Measurements from ENCODE around the gene ERC1.

The ERC1 gene

DNA sequence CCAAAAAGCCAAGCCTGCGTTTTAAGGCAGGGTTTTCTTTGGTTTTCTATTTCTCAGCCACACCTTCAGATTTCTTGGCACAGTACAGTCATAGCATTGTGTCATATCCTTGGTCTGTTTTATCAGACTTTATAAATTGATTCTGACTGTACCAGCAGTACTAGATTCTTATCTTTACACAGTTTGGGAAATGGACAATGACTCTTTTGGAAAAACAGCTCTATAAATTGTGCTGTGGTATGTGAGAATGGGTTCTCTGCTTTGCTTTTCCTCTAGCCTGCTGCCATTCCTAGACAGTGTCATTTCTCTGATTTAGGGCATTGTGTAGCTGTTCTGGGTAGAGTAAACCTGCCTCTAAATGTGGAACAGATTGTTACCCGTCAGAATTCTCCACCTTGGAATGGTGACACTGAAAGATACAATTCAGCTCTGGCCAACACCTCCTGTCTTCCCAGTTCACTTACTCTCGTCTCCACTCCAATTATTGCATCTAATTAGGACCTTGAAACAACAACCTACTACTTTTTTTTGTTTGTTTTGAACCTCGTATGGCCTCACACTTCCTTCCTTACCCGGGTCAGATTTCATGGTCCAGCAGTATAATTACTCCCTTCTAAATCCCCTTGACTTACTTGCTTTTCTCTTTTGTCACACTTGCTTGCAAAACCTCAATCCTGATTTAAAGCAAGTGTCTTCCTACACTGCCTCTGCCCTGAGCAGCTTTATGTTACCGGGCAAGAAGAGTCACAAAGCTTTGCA, 226.3 kb downstream of the ERC1 start (continued):
- TF ChIP-seq GFI1B (tag by site-specific recombination; IDR thresholded peaks at IDR 0.05) (0 out of 2 replicates have a peak, but pooled peaks have one; percentile 27), ZNF692 (tag by site-specific recombination; IDR thresholded peaks at IDR 0.05) (peak; percentile 52; the same call in 1 of the 2 replicates), GLIS2 (tag by site-specific recombination; IDR thresholded peaks at IDR 0.05) (no peak), ZNF623 (tag by site-specific recombination; IDR thresholded peaks at IDR 0.05) (no peak), ZNF596 (tag by site-specific recombination; IDR thresholded peaks at IDR 0.05) (no peak), SP7 (tag by site-specific recombination; IDR thresholded peaks at IDR 0.05) (peak; percentile 100), ZBTB17 (tag by site-specific recombination; IDR thresholded peaks at IDR 0.05) (peak; percentile 56; the same call in 1 of the 2 replicates), ZNF792 (tag by site-specific recombination; IDR thresholded peaks at IDR 0.05) (no peak), TSHZ1 (tag by site-specific recombination; IDR thresholded peaks at IDR 0.05; ENCODE audit: borderline replicate concordance) (peak; percentile 67; the same call in 1 of the 2 replicates), ZNF530 (tag by site-specific recombination; IDR thresholded peaks at IDR 0.05; ENCODE audit: low read depth) (no peak), ZNF394 (tag by site-specific recombination; IDR thresholded peaks at IDR 0.05; ENCODE audit: borderline replicate concordance) (peak; percentile 62), ZFHX2 (tag by site-specific recombination; conservative IDR thresholded peaks at IDR 0.05) (no peak), ZNF341 (tag by site-specific recombination; IDR thresholded peaks at IDR 0.05; ENCODE audit: low read depth) (peak; percentile 59), ZNF558 (tag by site-specific recombination; IDR thresholded peaks at IDR 0.05) (peak; percentile 31; the same call in 1 of the 2 replicates), IKZF3 (tag by site-specific recombination; IDR thresholded peaks at IDR 0.05) (peak; percentile 76), ZNF76 (tag by site-specific recombination; IDR thresholded peaks at IDR 0.05; ENCODE audit: borderline replicate concordance, low read depth) (no peak), ZFP37 (tag by site-specific recombination; IDR thresholded peaks at IDR 0.05) (no peak), ZNF132 (tag by site-specific recombination; IDR thresholded peaks at IDR 0.05; ENCODE audit: borderline replicate concordance) (no peak), ZNF585B (tag by site-specific recombination; IDR thresholded peaks at IDR 0.05) (no peak), SETDB1 (IDR thresholded peaks at IDR 0.05; ENCODE audit: insufficient read length, low read length) (no peak), ZNF514 (tag by site-specific recombination; IDR thresholded peaks at IDR 0.05) (no peak), WT1 (tag by site-specific recombination; IDR thresholded peaks at IDR 0.05) (peak; percentile 98), ZSCAN23 (tag by site-specific recombination; IDR thresholded peaks at IDR 0.05) (peak; percentile 49; the same call in 1 of the 2 replicates), ZNF214 (tag by site-specific recombination; IDR thresholded peaks at IDR 0.05; ENCODE audit: borderline replicate concordance) (no peak), ZNF664 (tag by site-specific recombination; IDR thresholded peaks at IDR 0.05) (no peak), ZNF362 (tag by site-specific recombination; IDR thresholded peaks at IDR 0.05) (peak; percentile 88)
- TF ChIP-seq, protein P1, sequence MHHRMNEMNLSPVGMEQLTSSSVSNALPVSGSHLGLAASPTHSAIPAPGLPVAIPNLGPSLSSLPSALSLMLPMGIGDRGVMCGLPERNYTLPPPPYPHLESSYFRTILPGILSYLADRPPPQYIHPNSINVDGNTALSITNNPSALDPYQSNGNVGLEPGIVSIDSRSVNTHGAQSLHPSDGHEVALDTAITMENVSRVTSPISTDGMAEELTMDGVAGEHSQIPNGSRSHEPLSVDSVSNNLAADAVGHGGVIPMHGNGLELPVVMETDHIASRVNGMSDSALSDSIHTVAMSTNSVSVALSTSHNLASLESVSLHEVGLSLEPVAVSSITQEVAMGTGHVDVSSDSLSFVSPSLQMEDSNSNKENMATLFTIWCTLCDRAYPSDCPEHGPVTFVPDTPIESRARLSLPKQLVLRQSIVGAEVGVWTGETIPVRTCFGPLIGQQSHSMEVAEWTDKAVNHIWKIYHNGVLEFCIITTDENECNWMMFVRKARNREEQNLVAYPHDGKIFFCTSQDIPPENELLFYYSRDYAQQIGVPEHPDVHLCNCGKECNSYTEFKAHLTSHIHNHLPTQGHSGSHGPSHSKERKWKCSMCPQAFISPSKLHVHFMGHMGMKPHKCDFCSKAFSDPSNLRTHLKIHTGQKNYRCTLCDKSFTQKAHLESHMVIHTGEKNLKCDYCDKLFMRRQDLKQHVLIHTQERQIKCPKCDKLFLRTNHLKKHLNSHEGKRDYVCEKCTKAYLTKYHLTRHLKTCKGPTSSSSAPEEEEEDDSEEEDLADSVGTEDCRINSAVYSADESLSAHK (tag by site-specific recombination; IDR thresholded peaks at IDR 0.05), result peak; percentile 68; the same call in 1 of the 2 replicates
- TF ChIP-seq, protein P2, sequence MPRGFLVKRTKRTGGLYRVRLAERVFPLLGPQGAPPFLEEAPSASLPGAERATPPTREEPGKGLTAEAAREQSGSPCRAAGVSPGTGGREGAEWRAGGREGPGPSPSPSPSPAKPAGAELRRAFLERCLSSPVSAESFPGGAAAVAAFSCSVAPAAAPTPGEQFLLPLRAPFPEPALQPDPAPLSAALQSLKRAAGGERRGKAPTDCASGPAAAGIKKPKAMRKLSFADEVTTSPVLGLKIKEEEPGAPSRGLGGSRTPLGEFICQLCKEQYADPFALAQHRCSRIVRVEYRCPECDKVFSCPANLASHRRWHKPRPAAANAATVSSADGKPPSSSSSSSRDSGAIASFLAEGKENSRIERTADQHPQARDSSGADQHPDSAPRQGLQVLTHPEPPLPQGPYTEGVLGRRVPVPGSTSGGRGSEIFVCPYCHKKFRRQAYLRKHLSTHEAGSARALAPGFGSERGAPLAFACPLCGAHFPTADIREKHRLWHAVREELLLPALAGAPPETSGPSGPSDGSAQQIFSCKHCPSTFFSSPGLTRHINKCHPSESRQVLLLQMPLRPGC (tag by site-specific recombination; IDR thresholded peaks at IDR 0.05), result peak; percentile 53; the same call in 1 of the 2 replicates
- TF ChIP-seq, protein P3, sequence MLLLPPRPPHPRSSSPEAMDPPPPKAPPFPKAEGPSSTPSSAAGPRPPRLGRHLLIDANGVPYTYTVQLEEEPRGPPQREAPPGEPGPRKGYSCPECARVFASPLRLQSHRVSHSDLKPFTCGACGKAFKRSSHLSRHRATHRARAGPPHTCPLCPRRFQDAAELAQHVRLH (tag by site-specific recombination; IDR thresholded peaks at IDR 0.05), result 0 out of 2 replicates have a peak, but pooled peaks have one; percentile 37
